Ascending aorta (tissue), 2 donors: ENCODE data around the gene CYTH3. TPM values are rescaled to one million over a fixed set of nuclear protein-coding genes. Genes with fewer than 3 reads are reported as not detected.

Experiments
- DNase-seq, 2 donors: peaks; one replicate each; pipeline ENCODE4 v3.0.0-alpha.2; 2019; ENCODE audit warnings: low spot score in 2 of 2
- H3K27ac ChIP-seq, 2 donors: fragments of 200-600 bp; sonication (generic); one replicate each; pipeline ENCODE4 v1.5.1; 2016 to 2017; ENCODE audit warnings: mild to moderate bottlenecking in 1 of 2
- H3K27me3 ChIP-seq: fragments of 200-600 bp; sonication (generic); one replicate; pipeline ENCODE4 v1.5.1; 2017
- H3K36me3 ChIP-seq, 2 donors: fragments of 200-600 bp; sonication (generic); one replicate each; pipeline ENCODE4 v1.5.1; 2016
- H3K4me1 ChIP-seq, 2 donors: fragments of 200-600 bp; sonication (generic); one replicate each; pipeline ENCODE4 v1.5.1; 2016 to 2017; ENCODE audit warnings: mild to moderate bottlenecking in 1 of 2
- H3K4me3 ChIP-seq, 2 donors: fragments of 200-600 bp; sonication (generic); one replicate each; pipeline ENCODE4 v1.5.1; 2016 to 2017; ENCODE audit warnings: mild to moderate bottlenecking in 1 of 2
- H3K9me3 ChIP-seq, 2 donors: fragments of 200-600 bp; sonication (generic); one replicate each; pipeline ENCODE4 v1.5.1; 2016
- intact Hi-C: fragments of 100-400 bp; cut with DNase I; formaldehyde crosslinking; loops from one replicate; pipeline ENCODE4 v1.15.1; 2023
- total RNA-seq: library from RNA; depleted of rRNA; stranded (reverse); fragments of >200 nt; gene quantifications from one replicate; pipeline ENCODE4 v1.1.0, GENCODE V29; 2016
- TF ChIP-seq, protein P1 (sequence below), 3 experiments: fragments of 200-600 bp in 2 of 3; fragments of 450-650 bp in 1 of 3; sonication (generic) in 2 of 3; IDR thresholded peaks; one replicate each; pipeline ENCODE4 v1.5.1; 2016 to 2019; ENCODE audit warnings: antibody characterized with exemption in 3 of 3, mild to moderate bottlenecking in 1 of 3, moderate library complexity in 1 of 3

CYTH3 gene
- total RNA-seq, 1 donor from 2014 or later: 51.8 TPM

DNA sequence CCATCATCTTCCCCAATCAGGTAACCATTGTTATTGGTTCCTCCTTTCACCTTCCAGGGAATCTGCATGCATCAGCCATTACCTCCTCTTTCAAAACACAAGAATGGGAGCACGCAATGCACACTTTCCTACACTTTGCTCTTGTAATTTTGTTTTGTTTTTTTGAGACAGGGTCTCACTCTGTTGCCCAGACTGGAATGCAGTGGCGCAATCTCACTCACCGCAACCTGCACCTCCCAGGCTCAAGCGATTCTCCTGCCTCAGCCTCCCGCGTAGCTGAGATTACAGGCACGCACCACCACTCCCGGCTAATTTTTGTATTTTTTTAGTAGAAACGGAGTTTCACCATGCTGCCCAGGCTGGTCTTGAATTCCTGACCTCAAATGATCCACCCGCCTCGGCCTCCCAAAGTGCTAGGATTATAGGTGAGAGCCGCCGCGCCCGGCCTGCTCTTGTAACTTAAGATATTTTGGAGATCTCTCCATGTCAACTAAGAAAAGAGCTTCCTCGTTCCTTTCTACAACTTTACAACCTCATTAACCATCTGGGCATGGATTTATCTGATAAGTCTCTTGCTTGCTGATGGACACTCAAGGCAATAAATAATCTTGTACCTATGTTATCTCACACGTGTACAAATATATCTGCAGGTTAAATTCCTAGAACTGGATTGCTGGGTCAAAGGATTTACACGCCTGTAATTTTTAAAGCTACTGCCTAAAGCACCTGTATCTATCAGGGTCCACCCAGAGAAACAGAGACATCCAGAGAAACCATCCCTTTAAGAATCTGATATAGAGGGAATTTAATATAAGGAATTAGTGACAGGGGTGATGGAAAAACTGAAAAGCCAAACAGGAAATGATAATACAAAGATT is 4.2 kb downstream of the CYTH3 start:
- Histone ChIP-seq H3K27me3 (no peaks in the 10 kb centered on the region), H3K36me3 (no peaks in the 10 kb centered on the region), H3K27ac (peak overlapping the region in 1 of 2 donors; percentile 19), H3K9me3 (no peaks in the 10 kb centered on the region), H3K4me3 (no peak overlapping the region), H3K4me1 (peaks cover 6 to 23% of the 10 kb centered on the region in 2 donors)
- intact Hi-C loops: no loop called here
- TF ChIP-seq, protein P1, sequence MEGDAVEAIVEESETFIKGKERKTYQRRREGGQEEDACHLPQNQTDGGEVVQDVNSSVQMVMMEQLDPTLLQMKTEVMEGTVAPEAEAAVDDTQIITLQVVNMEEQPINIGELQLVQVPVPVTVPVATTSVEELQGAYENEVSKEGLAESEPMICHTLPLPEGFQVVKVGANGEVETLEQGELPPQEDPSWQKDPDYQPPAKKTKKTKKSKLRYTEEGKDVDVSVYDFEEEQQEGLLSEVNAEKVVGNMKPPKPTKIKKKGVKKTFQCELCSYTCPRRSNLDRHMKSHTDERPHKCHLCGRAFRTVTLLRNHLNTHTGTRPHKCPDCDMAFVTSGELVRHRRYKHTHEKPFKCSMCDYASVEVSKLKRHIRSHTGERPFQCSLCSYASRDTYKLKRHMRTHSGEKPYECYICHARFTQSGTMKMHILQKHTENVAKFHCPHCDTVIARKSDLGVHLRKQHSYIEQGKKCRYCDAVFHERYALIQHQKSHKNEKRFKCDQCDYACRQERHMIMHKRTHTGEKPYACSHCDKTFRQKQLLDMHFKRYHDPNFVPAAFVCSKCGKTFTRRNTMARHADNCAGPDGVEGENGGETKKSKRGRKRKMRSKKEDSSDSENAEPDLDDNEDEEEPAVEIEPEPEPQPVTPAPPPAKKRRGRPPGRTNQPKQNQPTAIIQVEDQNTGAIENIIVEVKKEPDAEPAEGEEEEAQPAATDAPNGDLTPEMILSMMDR (IDR thresholded peaks at IDR 0.05): no peak
- no peak for DNase-seq

DNA sequence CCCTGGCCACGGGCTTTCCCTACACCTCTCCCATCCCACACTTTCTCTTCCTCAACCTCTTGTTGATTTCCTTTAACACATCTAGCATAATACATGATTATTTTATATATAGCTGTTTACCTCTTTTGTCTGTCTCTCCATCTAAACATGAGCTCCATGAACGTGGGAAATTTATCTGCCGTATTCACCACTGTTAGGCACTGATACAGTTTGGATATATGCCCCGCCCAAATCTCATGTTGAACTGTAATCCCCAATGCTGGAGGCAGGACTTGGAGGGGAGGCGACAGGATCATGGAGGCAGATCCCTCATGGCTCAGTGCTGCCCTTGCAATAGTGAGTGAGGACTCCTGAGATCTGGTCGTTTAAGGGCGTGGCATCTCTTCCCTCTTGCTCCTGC is 5.7 kb downstream of the CYTH3 start:
- Histone ChIP-seq H3K27me3 (no peaks in the 10 kb centered on the region), H3K4me3 (no peak overlapping the region), H3K27ac (no peak overlapping the region), H3K4me1 (peaks cover 3 to 25% of the 10 kb centered on the region in 2 donors), H3K36me3 (no peaks in the 10 kb centered on the region), H3K9me3 (no peaks in the 10 kb centered on the region)
- TF ChIP-seq, protein P1 (IDR thresholded peaks at IDR 0.05): no peak
- DNase-seq: no peak
- intact Hi-C loops: no loop called here

GRCh38 chr7:6262221-6262620 is 10.2 kb downstream of the CYTH3 start:
- no peak for DNase-seq
- Histone ChIP-seq H3K27ac (peak overlapping the region; percentile 84 to 85), H3K27me3 (no peaks in the 10 kb centered on the region), H3K36me3 (no peaks in the 10 kb centered on the region), H3K4me1 (peaks cover 28 to 42% of the 10 kb centered on the region in 2 donors), H3K9me3 (no peaks in the 10 kb centered on the region), H3K4me3 (no peak overlapping the region)
- TF ChIP-seq, protein P1 (IDR thresholded peaks at IDR 0.05): no peak
- intact Hi-C loops: no loop called here

DNA sequence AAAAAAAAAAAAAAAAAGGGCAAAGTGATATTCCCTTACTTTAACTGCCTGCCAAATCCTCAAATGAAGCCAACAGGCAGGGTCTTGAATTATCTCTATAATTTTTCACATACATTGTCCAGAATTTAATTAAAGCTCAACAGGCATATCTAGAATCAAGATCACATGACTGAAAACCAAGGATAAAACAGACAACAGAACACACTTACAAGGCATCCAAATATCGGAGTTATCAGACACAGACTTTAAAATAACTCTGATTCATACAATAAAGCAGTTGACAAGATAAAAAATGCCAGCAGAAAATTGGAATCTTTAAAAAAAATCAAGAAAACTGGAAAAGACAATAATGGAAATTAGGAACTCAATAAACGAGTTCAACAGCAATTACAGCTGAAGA is 10.7 kb downstream of the CYTH3 start:
- H3K36me3 ChIP-seq: no peaks in the 10 kb centered on the region
- H3K9me3 ChIP-seq: no peaks in the 10 kb centered on the region
- TF ChIP-seq, protein P1 (IDR thresholded peaks at IDR 0.05): no peak
- H3K27me3 ChIP-seq: no peaks in the 10 kb centered on the region
- H3K4me1 ChIP-seq: peaks cover 29 to 48% of the 10 kb centered on the region in 2 donors
- intact Hi-C loops: no loop called here
- H3K27ac ChIP-seq: peak overlapping the region; percentile 84 to 85
- no peak overlapping the region for H3K4me3 ChIP-seq
- no peak for DNase-seq

DNA sequence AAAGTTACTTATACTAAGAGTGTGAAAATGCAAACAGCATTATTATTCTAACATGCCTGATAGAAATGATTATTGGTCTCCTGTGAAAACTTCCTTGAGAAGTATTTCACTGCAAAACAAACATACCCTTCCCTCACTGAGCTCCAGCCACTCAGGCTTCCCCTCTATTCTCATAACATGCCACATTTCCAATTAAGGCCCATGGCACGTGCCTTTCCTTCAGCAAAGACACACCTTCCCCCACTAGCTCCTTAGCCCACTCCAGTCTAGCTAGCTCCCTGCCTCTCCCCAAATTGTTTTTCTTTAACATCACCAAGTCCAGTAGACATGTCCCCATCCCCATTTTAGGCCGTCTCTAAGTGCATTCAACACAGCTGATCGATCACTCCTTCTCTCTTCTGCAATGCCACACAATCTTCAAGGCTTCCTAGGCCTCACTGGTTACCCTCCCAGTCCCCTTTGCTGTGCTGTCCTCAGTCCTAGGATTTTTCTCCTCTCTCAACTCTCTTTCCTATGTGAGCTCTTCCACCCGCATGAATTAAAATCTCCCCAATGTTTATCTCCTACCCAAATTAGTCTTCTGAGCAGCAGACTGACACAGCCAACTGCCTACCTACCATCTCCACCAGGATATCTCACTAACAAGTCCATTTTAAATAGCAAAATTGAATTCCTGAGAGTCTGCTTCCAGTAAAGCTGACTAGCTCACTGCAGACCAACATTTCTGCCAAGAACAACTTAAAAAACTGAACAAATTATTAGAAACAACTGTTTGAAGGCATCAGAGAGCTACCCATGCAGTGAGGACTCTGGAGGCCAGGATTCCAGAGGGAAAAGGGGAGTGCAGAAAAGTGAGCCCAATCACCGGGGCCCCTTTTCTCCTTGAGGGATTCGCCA is 11.9 kb downstream of the CYTH3 start:
- H3K27me3 ChIP-seq: no peaks in the 10 kb centered on the region
- TF ChIP-seq, protein P1 (IDR thresholded peaks at IDR 0.05): no peak
- H3K9me3 ChIP-seq: no peaks in the 10 kb centered on the region
- intact Hi-C loops: no loop called here
- H3K4me3 ChIP-seq: peak overlapping the region in 1 of 2 donors; percentile 32
- H3K36me3 ChIP-seq: no peaks in the 10 kb centered on the region
- no peak for DNase-seq
- H3K27ac ChIP-seq: peak overlapping the region; percentile 84 to 85
- H3K4me1 ChIP-seq: peaks cover 34 to 53% of the 10 kb centered on the region in 2 donors
